Astrocyte (in vitro differentiated cells and primary cell): ENCODE data around the gene SLIT3.

Experiments
- EZH2 ChIP-seq: IDR thresholded peaks from 2 replicates; pipeline ENCODE4 v1.6.1; 2012; ENCODE audit warnings: mild to moderate bottlenecking, low read length, inconsistent platforms; ENCODE audit not compliant: insufficient read depth
- TF ChIP-seq, protein P1 (sequence below): IDR thresholded peaks from 2 replicates; pipeline ENCODE4 v1.5.1; 2011; ENCODE audit warnings: low read depth, mild to moderate bottlenecking, inconsistent platforms, low read length, moderate library complexity; ENCODE audit not compliant: insufficient read depth

GRCh38 chr5:168989731-168990505 is 311.0 kb downstream of the SLIT3 start:
- TF ChIP-seq, protein P1, sequence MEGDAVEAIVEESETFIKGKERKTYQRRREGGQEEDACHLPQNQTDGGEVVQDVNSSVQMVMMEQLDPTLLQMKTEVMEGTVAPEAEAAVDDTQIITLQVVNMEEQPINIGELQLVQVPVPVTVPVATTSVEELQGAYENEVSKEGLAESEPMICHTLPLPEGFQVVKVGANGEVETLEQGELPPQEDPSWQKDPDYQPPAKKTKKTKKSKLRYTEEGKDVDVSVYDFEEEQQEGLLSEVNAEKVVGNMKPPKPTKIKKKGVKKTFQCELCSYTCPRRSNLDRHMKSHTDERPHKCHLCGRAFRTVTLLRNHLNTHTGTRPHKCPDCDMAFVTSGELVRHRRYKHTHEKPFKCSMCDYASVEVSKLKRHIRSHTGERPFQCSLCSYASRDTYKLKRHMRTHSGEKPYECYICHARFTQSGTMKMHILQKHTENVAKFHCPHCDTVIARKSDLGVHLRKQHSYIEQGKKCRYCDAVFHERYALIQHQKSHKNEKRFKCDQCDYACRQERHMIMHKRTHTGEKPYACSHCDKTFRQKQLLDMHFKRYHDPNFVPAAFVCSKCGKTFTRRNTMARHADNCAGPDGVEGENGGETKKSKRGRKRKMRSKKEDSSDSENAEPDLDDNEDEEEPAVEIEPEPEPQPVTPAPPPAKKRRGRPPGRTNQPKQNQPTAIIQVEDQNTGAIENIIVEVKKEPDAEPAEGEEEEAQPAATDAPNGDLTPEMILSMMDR = no peak
- TF ChIP-seq EZH2 = no peak
